ENCODE data around the gene ARSB.

The ARSB gene

DNA sequence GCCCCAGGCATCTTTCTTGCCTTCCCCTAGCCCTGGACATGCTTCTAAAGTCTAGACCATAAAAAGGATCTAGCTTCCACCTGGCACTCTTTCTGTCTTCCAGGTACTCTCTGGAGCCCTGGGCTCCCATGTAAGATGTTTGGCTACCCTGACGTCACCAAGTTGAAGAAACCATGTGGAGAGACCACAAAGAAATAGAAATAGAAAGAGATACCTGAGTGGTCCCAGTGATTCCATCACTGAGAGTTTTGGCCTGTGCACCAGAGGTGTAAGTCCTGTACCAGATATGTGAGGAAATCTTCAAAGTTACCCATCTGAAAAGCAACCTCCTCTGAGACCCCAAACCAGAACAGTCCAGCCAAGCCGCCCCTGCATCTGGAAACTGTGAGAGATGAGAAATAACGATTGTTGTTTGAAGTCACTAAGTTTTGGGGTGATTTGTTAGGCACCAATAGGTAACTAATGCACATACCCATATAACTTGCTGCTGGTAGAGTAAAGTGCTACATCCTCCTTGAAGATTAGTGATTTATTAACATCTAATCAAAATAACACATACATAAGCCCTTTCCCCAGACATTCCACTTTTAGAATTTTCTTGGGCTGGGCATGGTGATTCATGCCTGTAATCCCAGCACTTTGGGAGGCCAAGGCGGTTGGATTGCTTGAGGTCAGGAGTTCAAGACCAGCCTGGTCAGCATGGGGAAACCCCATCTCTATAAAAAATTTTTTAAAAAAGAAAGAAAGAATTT, 250.8 kb downstream of the ARSB start:
- TF ChIP-seq, protein P1, sequence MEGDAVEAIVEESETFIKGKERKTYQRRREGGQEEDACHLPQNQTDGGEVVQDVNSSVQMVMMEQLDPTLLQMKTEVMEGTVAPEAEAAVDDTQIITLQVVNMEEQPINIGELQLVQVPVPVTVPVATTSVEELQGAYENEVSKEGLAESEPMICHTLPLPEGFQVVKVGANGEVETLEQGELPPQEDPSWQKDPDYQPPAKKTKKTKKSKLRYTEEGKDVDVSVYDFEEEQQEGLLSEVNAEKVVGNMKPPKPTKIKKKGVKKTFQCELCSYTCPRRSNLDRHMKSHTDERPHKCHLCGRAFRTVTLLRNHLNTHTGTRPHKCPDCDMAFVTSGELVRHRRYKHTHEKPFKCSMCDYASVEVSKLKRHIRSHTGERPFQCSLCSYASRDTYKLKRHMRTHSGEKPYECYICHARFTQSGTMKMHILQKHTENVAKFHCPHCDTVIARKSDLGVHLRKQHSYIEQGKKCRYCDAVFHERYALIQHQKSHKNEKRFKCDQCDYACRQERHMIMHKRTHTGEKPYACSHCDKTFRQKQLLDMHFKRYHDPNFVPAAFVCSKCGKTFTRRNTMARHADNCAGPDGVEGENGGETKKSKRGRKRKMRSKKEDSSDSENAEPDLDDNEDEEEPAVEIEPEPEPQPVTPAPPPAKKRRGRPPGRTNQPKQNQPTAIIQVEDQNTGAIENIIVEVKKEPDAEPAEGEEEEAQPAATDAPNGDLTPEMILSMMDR (IDR thresholded peaks at IDR 0.05): no peak

DNA sequence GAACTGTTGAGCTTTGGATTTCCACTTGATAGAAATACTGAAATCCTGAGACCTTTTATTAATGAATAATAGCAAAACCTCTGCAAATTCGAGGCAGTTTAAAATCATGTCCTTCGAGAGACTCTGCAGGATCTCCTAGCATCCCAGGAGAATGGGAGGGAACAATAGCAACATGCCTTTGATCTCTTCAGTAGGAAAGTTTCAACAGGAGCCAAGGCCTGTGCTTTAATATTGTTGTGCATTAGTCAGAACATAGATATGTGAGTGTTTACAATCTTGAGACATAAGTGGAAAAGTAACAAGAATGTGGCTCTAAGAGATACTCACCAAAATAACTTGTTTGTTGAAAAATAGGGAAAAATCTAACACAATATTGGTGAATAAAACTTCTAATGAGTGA, 253.2 kb downstream of the ARSB start:
- TF ChIP-seq, protein P1 (IDR thresholded peaks at IDR 0.05): no peak

DNA sequence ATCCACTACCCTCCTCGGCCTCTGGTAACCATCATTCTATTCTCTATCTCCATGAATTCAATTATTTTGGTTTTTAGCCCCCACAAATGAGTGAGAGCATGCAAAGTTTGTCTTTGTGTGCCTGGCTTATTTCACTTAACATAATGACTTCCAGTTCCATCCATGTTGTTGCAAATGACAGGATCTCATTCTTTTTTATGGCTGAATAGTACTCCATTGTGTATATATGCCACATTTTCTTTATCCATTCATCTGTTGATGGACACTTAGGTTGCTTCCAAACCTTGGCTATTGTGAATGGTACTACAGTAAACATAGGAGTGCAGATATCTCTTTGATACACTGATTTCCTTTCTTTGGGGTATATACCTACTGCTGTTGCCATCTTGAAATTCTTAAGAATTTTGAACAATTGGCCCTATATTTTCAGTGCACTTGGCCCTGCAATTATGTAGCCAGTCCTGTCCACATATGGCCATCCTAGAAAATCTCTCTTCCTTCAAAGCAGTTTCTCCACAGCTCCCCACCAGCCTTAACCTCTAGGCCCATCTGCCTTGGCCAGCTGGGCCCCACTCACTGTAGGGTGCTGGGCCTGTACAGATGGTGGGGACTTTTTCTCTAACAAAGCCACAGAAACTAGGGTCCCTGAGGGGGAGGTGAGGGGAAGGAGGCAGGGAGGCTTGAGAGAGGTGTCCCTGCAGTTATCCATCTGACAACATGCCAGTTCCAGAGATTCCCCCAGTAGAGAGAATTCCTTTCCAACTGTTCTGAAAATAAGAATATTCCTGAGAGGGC, 254.6 kb downstream of the ARSB start:
- TF ChIP-seq, protein P1 (IDR thresholded peaks at IDR 0.05): no peak

DNA sequence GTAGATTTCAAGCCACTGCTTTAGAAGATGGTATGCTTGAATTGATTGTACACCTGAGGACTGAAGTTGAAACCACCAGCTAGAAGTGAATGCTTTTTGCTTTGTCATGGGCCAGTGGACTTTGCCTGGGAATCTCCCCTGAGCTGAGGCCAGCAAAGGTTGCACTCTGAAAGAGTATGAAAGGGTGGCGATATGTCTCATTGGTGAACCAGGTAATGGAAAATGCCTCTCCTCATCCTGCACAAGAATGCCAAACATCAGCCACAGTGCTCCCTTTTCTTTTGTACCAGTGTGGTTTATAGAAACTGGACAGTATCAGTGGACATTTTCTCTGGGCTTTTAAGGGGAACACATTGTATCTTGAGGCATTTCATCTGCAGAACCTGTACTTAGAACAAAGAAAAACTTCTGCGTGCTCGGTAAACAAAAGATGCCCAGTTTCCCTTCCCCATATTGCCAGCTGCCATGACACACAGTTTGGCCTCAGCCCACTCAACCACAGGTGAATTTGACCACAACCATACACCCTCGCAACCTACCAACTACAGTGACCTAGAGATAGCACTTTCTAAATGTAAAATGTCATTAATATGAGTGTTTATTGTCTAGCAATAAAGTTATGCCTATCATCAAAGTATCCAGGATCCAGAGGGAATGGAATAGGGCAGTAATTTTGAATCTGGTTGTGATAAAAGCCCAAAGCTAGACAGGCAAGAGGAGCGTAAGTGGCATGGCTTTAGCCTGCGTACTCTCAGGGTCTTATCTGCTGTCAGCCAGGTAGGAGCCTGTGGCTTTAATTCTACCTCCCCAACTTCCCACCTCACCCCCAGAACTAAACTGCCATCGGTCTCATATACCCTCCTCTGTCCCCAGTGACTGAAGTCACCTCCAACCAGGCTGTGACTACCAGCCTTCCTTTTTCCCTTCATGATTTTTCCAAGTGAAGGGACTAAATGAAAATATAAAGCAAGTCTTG, 257.0 kb downstream of the ARSB start:
- TF ChIP-seq, protein P1 (IDR thresholded peaks at IDR 0.05): no peak
